ENCODE measurements around the gene STK32B.
A peak's percentile ranks its signal among the peaks of the same experiment; 100 is the strongest.

The STK32B gene

DNA sequence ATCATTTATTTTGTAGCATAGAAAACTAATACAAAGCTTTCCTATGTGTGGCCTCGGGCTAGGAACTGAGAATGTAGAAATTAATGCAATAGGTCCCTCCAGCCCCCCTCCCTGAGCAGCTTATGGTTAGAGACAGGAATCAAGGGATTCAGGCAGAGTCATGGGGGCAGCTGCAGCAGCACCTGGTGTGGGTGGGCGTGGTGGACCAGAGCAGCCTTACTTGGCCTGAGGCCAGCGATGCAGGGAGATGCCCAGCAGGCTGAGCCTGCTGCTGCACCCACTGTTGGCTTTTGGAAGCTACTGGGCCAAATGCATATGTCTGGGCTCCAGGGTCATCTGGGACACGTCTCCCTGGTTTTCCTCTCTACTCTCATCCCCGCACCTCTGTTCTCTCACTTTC lies 74.0 kb downstream of the STK32B start:
- Histone ChIP-seq H3K4me3 (ENCODE audit: low read length) (no peak overlapping the region), H3K27ac (ENCODE audit: low read depth, low read length) (no peak overlapping the region), H3K4me1 (ENCODE audit: insufficient read depth, low read length) (no peaks in the 10 kb centered on the region), H3K9ac (ENCODE audit: low read depth, low read length) (no peak overlapping the region), H3K27me3 (ENCODE audit: insufficient read depth, low read length) (no peaks in the 10 kb centered on the region), H3K9me3 (ENCODE audit: insufficient read depth, low read depth, low read length) (no peaks in the 10 kb centered on the region), H3K36me3 (ENCODE audit: insufficient read depth, low read length) (no peaks in the 10 kb centered on the region)
- WGBS = 88% methylated on average over 5 of the region's 5 CpGs

GRCh38 chr4:5126231-5126630 lies 75.0 kb downstream of the STK32B start:
- H3K27me3 ChIP-seq (ENCODE audit: insufficient read depth, low read length) = no peaks in the 10 kb centered on the region
- WGBS = 93% methylated on average over 5 of the region's 5 CpGs
- no peak overlapping the region for H3K9ac ChIP-seq (ENCODE audit: low read depth, low read length)
- H3K9me3 ChIP-seq (ENCODE audit: insufficient read depth, low read depth, low read length) = no peaks in the 10 kb centered on the region
- no peaks in the 10 kb centered on the region for H3K4me1 ChIP-seq (ENCODE audit: insufficient read depth, low read length)
- no peaks in the 10 kb centered on the region for H3K36me3 ChIP-seq (ENCODE audit: insufficient read depth, low read length)
- no peak overlapping the region for H3K4me3 ChIP-seq (ENCODE audit: low read length)
- H3K27ac ChIP-seq (ENCODE audit: low read depth, low read length) = no peak overlapping the region

GRCh38 chr4:5126857-5127256 lies 75.6 kb downstream of the STK32B start:
- Histone ChIP-seq H3K4me1 (ENCODE audit: insufficient read depth, low read length) (no peaks in the 10 kb centered on the region), H3K4me3 (ENCODE audit: low read length) (no peak overlapping the region), H3K27ac (ENCODE audit: low read depth, low read length) (no peak overlapping the region), H3K9ac (ENCODE audit: low read depth, low read length) (no peak overlapping the region), H3K36me3 (ENCODE audit: insufficient read depth, low read length) (no peaks in the 10 kb centered on the region), H3K9me3 (ENCODE audit: insufficient read depth, low read depth, low read length) (no peaks in the 10 kb centered on the region), H3K27me3 (ENCODE audit: insufficient read depth, low read length) (no peaks in the 10 kb centered on the region)
- 93% methylated on average over 4 of the region's 5 CpGs for WGBS

- no peak overlapping the region for H3K4me3 ChIP-seq (ENCODE audit: low read length)
- WGBS = 100% methylated on average over 6 of the region's 7 CpGs
These were observed 76.3 kb downstream of the STK32B start for GRCh38 chr4:5127556-5127955.

GRCh38 chr4:5128569-5128968 lies 77.3 kb downstream of the STK32B start:
- H3K9ac ChIP-seq (ENCODE audit: low read depth, low read length) = no peak overlapping the region
- no peak overlapping the region for H3K4me3 ChIP-seq (ENCODE audit: low read length)
- H3K9me3 ChIP-seq (ENCODE audit: insufficient read depth, low read depth, low read length) = no peaks in the 10 kb centered on the region
- peaks cover 7% of the 10 kb centered on the region for H3K4me1 ChIP-seq (ENCODE audit: insufficient read depth, low read length)
- H3K27me3 ChIP-seq (ENCODE audit: insufficient read depth, low read length) = no peaks in the 10 kb centered on the region
- no peaks in the 10 kb centered on the region for H3K36me3 ChIP-seq (ENCODE audit: insufficient read depth, low read length)
- H3K27ac ChIP-seq (ENCODE audit: low read depth, low read length) = no peak overlapping the region
- WGBS = 73% methylated on average over 5 of the region's 5 CpGs

More at GRCh38 chr4:5127556-5127955, 76.3 kb downstream of the STK32B start:
- no peaks in the 10 kb centered on the region for H3K9me3 ChIP-seq (ENCODE audit: insufficient read depth, low read depth, low read length)
- no peaks in the 10 kb centered on the region for H3K27me3 ChIP-seq (ENCODE audit: insufficient read depth, low read length)
- no peak overlapping the region for H3K9ac ChIP-seq (ENCODE audit: low read depth, low read length)
- no peaks in the 10 kb centered on the region for H3K36me3 ChIP-seq (ENCODE audit: insufficient read depth, low read length)
- no peak overlapping the region for H3K27ac ChIP-seq (ENCODE audit: low read depth, low read length)
- H3K4me1 ChIP-seq (ENCODE audit: insufficient read depth, low read length) = no peaks in the 10 kb centered on the region

DNA sequence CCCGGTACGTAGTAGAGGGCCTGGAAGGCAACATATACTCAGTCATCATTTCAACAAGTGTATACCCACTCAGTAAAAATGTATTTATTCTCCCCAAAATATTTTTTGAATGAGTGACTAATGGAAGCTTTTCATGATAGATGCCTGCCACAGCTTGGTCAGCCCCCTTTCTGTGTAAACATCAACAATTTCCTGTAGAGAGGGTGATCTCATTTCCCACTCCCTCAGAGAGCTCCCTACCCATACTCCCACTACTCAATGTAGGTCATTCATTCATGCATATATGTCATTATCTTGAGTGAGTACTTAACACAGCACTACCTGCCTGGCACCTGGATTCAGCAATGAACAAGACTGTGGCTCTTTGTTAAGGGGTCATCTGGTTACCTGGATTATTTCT lies 81.9 kb downstream of the STK32B start:
- Histone ChIP-seq H3K27ac (ENCODE audit: low read depth, low read length) (no peak overlapping the region), H3K27me3 (ENCODE audit: insufficient read depth, low read length) (no peaks in the 10 kb centered on the region), H3K36me3 (ENCODE audit: insufficient read depth, low read length) (no peaks in the 10 kb centered on the region), H3K9ac (ENCODE audit: low read depth, low read length) (no peak overlapping the region), H3K4me3 (ENCODE audit: low read length) (no peak overlapping the region), H3K9me3 (ENCODE audit: insufficient read depth, low read depth, low read length) (no peaks in the 10 kb centered on the region), H3K4me1 (ENCODE audit: insufficient read depth, low read length) (peaks cover 24% of the 10 kb centered on the region)
- WGBS = 77% methylated on average over 2 of the region's 2 CpGs

DNA sequence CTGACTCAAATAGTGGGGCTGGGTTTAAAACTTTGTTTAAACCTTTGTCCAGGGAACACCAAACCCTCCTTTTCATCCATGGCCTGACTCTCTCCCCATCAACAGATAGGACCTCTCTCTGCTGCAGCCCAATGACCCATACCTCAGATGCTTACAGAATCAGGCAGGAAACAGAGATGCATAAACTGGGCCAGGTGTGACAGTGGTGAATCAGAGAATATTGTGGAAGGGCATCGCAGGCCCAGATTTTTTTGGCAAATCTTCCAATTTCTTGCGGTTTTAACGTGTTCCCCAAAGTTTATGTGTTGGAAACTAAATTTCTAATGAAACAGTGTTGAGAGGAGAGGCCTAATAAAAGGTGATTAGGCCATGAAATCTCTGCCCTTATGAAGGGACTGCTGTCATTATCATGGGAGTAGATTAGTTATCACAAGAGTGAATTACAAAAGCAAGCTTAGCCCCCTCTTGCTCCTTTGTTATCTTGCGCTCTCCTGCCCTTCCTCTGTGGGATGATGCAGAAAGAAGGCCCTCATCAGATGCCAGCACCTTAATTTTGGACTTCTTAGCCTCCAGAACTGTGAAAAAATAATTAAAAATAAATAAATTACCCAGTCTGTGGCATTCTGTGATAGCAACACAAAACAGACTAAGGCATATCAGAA lies 82.8 kb downstream of the STK32B start:
- Histone ChIP-seq H3K27ac (ENCODE audit: low read depth, low read length) (peak overlapping the region; percentile 12; the same call in 1 of the 2 replicates), H3K36me3 (ENCODE audit: insufficient read depth, low read length) (no peaks in the 10 kb centered on the region), H3K9ac (ENCODE audit: low read depth, low read length) (no peak overlapping the region), H3K4me3 (ENCODE audit: low read length) (no peak overlapping the region), H3K9me3 (ENCODE audit: insufficient read depth, low read depth, low read length) (no peaks in the 10 kb centered on the region), H3K4me1 (ENCODE audit: insufficient read depth, low read length) (peaks cover 24% of the 10 kb centered on the region), H3K27me3 (ENCODE audit: insufficient read depth, low read length) (no peaks in the 10 kb centered on the region)
- 65% methylated on average over 4 of the region's 4 CpGs for WGBS

- H3K9ac ChIP-seq (ENCODE audit: low read depth, low read length) = no peak overlapping the region
- no peak overlapping the region for H3K4me3 ChIP-seq (ENCODE audit: low read length)
- WGBS = 94% methylated on average over 4 of the region's 4 CpGs
- no peaks in the 10 kb centered on the region for H3K27me3 ChIP-seq (ENCODE audit: insufficient read depth, low read length)
- H3K9me3 ChIP-seq (ENCODE audit: insufficient read depth, low read depth, low read length) = no peaks in the 10 kb centered on the region
- H3K27ac ChIP-seq (ENCODE audit: low read depth, low read length) = no peak overlapping the region
- no peaks in the 10 kb centered on the region for H3K36me3 ChIP-seq (ENCODE audit: insufficient read depth, low read length)
- H3K4me1 ChIP-seq (ENCODE audit: insufficient read depth, low read length) = peaks cover 24% of the 10 kb centered on the region
These were observed 83.3 kb downstream of the STK32B start for GRCh38 chr4:5134620-5135019.

GRCh38 chr4:5137226-5137625 lies 85.9 kb downstream of the STK32B start:
- H3K4me3 ChIP-seq (ENCODE audit: low read length) = no peak overlapping the region
- H3K27ac ChIP-seq (ENCODE audit: low read depth, low read length) = no peak overlapping the region
- H3K9me3 ChIP-seq (ENCODE audit: insufficient read depth, low read depth, low read length) = no peaks in the 10 kb centered on the region
- no peaks in the 10 kb centered on the region for H3K36me3 ChIP-seq (ENCODE audit: insufficient read depth, low read length)
- 95% methylated on average over 2 of the region's 2 CpGs for WGBS
- H3K9ac ChIP-seq (ENCODE audit: low read depth, low read length) = no peak overlapping the region
- peaks cover 24% of the 10 kb centered on the region for H3K4me1 ChIP-seq (ENCODE audit: insufficient read depth, low read length)
- no peaks in the 10 kb centered on the region for H3K27me3 ChIP-seq (ENCODE audit: insufficient read depth, low read length)

- WGBS = 92% methylated on average over 9 of the region's 9 CpGs
- H3K4me1 ChIP-seq (ENCODE audit: insufficient read depth, low read length) = peaks cover 23% of the 10 kb centered on the region
- H3K27me3 ChIP-seq (ENCODE audit: insufficient read depth, low read length) = no peaks in the 10 kb centered on the region
- H3K27ac ChIP-seq (ENCODE audit: low read depth, low read length) = no peak overlapping the region
- no peak overlapping the region for H3K9ac ChIP-seq (ENCODE audit: low read depth, low read length)
- no peaks in the 10 kb centered on the region for H3K36me3 ChIP-seq (ENCODE audit: insufficient read depth, low read length)
- no peaks in the 10 kb centered on the region for H3K9me3 ChIP-seq (ENCODE audit: insufficient read depth, low read depth, low read length)
- H3K4me3 ChIP-seq (ENCODE audit: low read length) = no peak overlapping the region
These were observed 86.6 kb downstream of the STK32B start for GRCh38 chr4:5137927-5138326.

GRCh38 chr4:5138389-5138788 lies 87.1 kb downstream of the STK32B start:
- Histone ChIP-seq H3K27me3 (ENCODE audit: insufficient read depth, low read length) (no peaks in the 10 kb centered on the region), H3K27ac (ENCODE audit: low read depth, low read length) (no peak overlapping the region), H3K9me3 (ENCODE audit: insufficient read depth, low read depth, low read length) (no peaks in the 10 kb centered on the region), H3K36me3 (ENCODE audit: insufficient read depth, low read length) (no peaks in the 10 kb centered on the region), H3K9ac (ENCODE audit: low read depth, low read length) (no peak overlapping the region), H3K4me3 (ENCODE audit: low read length) (no peak overlapping the region), H3K4me1 (ENCODE audit: insufficient read depth, low read length) (peaks cover 19% of the 10 kb centered on the region)
- WGBS = 96% methylated on average over 3 of the region's 3 CpGs

GRCh38 chr4:5139141-5139540 lies 87.9 kb downstream of the STK32B start:
- Histone ChIP-seq H3K4me3 (ENCODE audit: low read length) (no peak overlapping the region), H3K27ac (ENCODE audit: low read depth, low read length) (no peak overlapping the region), H3K4me1 (ENCODE audit: insufficient read depth, low read length) (peaks cover 11% of the 10 kb centered on the region), H3K36me3 (ENCODE audit: insufficient read depth, low read length) (no peaks in the 10 kb centered on the region), H3K9ac (ENCODE audit: low read depth, low read length) (no peak overlapping the region), H3K9me3 (ENCODE audit: insufficient read depth, low read depth, low read length) (no peaks in the 10 kb centered on the region), H3K27me3 (ENCODE audit: insufficient read depth, low read length) (no peaks in the 10 kb centered on the region)
- WGBS = 90% methylated on average over 2 of the region's 2 CpGs

All from HUES64 (cell line).